ENCODE data around the gene TECPR1.

- TF ChIP-seq RXRA (IDR thresholded peaks at IDR 0.05; ENCODE audit: insufficient read depth, low read depth, low read length) (no peak), BRCA1 (IDR thresholded peaks at IDR 0.05; ENCODE audit: low read depth, low read length) (no peak), POLR2A (IDR thresholded peaks at IDR 0.05; ENCODE audit: control extremely low read depth in 1 of 2, low read depth in 2 of 2, low read length in 2 of 2) (no peak), CTCF (IDR thresholded peaks at IDR 0.05; ENCODE audit: control extremely low read depth in 1 of 3, insufficient read depth in 1 of 3, low read depth in 1 of 3, low read length in 3 of 3) (no peak), TEAD4 (IDR thresholded peaks at IDR 0.05; ENCODE audit: low read depth, low read length) (no peak), TAF1 (IDR thresholded peaks at IDR 0.05; ENCODE audit: low read depth, low read length) (no peak), ATF2 (IDR thresholded peaks at IDR 0.05; ENCODE audit: low read length) (no peak), SAP30 (IDR thresholded peaks at IDR 0.05; ENCODE audit: insufficient read depth, insufficient replicate concordance, low read length) (no peak)
These were observed 23.2 kb downstream of the TECPR1 start for GRCh38 chr7:98228801-98229200.
